ENCODE measurements around the gene KDM4C. TPM values are rescaled to one million over a fixed set of nuclear protein-coding genes. Genes with fewer than 3 reads are reported as not detected.
A peak's percentile ranks its signal among the peaks of the same experiment; 100 is the strongest.

KDM4C gene
- total and polyA plus RNA-seq, 2 donors (not counting 1 experiment from before 2014, with no cell fraction given) = 13.0 to 39.0 TPM

DNA sequence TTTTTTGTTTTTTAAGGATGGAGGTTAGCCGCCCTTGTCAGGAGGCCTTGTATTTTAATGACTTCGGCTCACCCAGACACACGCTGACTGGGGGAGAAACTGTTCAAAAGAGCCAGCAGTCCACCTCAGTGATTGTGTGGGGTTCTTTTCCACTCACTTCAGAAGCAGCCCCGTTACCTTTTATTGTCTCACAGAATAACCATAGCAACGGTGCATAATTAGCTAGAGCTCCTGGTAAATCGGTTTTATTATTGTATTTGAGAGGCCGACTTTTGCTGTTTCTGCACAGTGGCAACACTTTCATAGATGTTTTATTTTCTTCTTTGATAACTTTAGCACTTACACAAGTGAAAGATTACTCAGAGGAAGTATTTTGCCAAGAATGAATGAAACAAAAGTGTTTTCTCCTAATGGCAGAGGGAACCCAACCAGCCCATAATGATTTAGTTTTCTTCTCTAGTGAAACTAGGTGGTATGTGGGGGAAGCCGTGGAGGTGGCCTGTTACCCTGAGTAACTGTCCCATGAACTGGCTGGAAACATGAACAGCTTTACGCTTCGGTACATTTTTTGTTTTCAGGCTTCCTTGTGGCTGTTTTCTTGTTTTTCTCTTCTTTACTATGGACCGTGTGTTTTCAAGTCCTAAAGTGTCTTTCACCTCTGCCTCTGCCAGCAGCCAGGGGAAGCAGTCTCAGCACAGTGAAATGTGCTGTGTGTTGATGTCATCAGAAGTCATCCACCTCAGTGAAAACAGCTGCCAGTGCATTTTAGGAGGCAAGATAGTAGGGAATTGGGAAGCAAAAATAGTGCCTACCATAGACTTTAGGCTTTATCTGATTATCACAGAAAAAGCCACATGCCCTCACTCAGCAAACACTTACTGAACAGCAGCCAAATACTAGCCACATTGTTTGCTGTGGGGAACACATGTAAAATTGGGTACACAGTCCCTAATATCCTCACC lies 414.7 kb downstream of the KDM4C start:
- H3K9ac ChIP-seq (ENCODE audit: insufficient read depth, low read length) = no peak overlapping the region
- H3K79me2 ChIP-seq (ENCODE audit: control insufficient read depth, insufficient read depth, low read length) = no peaks in the 10 kb centered on the region

DNA sequence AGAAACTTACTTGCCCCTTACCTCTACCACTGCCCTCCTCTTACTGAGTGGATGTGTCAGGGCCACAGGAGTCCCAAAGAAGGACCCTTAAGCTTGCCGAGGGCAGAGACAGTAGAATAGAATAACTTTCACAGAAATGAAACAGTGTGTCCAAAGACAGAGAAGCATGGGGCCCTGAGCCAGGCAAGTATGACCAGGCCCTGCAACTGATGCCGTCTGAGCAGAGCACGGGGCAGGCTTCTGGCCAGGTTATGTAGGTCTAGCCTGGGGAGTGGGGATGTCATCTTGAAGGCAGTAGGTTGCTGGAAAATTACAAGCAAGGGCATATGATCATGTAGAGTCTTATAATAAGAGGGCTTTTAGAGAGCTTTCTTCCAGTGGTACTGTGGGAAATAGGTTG lies 415.4 kb downstream of the KDM4C start:
- no peak overlapping the region for H2AFZ ChIP-seq (ENCODE audit: low read length)
- no peak overlapping the region for H3K27ac ChIP-seq (ENCODE audit: insufficient read depth, low read length)
- H3K4me1 ChIP-seq (ENCODE audit: control insufficient read depth, extremely low read depth, insufficient read depth, low read length) = no peaks in the 10 kb centered on the region
- no peaks in the 10 kb centered on the region for H3K9me3 ChIP-seq (ENCODE audit: control insufficient read depth, insufficient read depth, low read depth, low read length)
- H3K79me2 ChIP-seq (ENCODE audit: control insufficient read depth, insufficient read depth, low read length) = no peaks in the 10 kb centered on the region
- no peaks in the 10 kb centered on the region for H4K20me1 ChIP-seq (ENCODE audit: control insufficient read depth, extremely low read depth, insufficient read depth, low read length)
- H3K9ac ChIP-seq (ENCODE audit: insufficient read depth, low read length) = no peak overlapping the region
- no peak overlapping the region for H3K4me2 ChIP-seq (ENCODE audit: extremely low read depth, insufficient read depth, low read length)
- no peaks in the 10 kb centered on the region for H3K27me3 ChIP-seq (ENCODE audit: control insufficient read depth, insufficient read depth, low read length)
- no peak for TF ChIP-seq EZH2 (IDR thresholded peaks at IDR 0.05; ENCODE audit: low read length, missing control alignments)
- TF ChIP-seq, protein P1, sequence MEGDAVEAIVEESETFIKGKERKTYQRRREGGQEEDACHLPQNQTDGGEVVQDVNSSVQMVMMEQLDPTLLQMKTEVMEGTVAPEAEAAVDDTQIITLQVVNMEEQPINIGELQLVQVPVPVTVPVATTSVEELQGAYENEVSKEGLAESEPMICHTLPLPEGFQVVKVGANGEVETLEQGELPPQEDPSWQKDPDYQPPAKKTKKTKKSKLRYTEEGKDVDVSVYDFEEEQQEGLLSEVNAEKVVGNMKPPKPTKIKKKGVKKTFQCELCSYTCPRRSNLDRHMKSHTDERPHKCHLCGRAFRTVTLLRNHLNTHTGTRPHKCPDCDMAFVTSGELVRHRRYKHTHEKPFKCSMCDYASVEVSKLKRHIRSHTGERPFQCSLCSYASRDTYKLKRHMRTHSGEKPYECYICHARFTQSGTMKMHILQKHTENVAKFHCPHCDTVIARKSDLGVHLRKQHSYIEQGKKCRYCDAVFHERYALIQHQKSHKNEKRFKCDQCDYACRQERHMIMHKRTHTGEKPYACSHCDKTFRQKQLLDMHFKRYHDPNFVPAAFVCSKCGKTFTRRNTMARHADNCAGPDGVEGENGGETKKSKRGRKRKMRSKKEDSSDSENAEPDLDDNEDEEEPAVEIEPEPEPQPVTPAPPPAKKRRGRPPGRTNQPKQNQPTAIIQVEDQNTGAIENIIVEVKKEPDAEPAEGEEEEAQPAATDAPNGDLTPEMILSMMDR (conservative IDR thresholded peaks at IDR 0.05 in 1 of 2, IDR thresholded peaks at IDR 0.05 in 1 of 2; ENCODE audit: low read depth in 1 of 2, low read length in 2 of 2) = no peak
- H3K4me3 ChIP-seq (replicated peaks in 1 of 4; ENCODE audit: control extremely low read depth in 1 of 4, insufficient read depth in 1 of 4, low read depth in 3 of 4, low read length in 4 of 4) = no peak overlapping the region
- no peak for DNase-seq (ENCODE audit: low read depth in 2 of 2)
- H3K36me3 ChIP-seq (ENCODE audit: control insufficient read depth, insufficient read depth, low read length) = no peaks in the 10 kb centered on the region

More for the DNA sequence above, 414.7 kb downstream of the KDM4C start:
- H3K4me1 ChIP-seq (ENCODE audit: control insufficient read depth, extremely low read depth, insufficient read depth, low read length) = no peaks in the 10 kb centered on the region
- no peaks in the 10 kb centered on the region for H3K36me3 ChIP-seq (ENCODE audit: control insufficient read depth, insufficient read depth, low read length)
- peak; percentile 16 to 55 for DNase-seq (ENCODE audit: low read depth in 2 of 2)
- no peaks in the 10 kb centered on the region for H3K27me3 ChIP-seq (ENCODE audit: control insufficient read depth, insufficient read depth, low read length)
- TF ChIP-seq, protein P1 (conservative IDR thresholded peaks at IDR 0.05 in 1 of 2, IDR thresholded peaks at IDR 0.05 in 1 of 2; ENCODE audit: low read depth in 1 of 2, low read length in 2 of 2) = no peak
- no peak for TF ChIP-seq EZH2 (IDR thresholded peaks at IDR 0.05; ENCODE audit: low read length, missing control alignments)
- H3K9me3 ChIP-seq (ENCODE audit: control insufficient read depth, insufficient read depth, low read depth, low read length) = no peaks in the 10 kb centered on the region
- no peak overlapping the region for H2AFZ ChIP-seq (ENCODE audit: low read length)
- no peak overlapping the region for H3K4me3 ChIP-seq (replicated peaks in 1 of 4; ENCODE audit: control extremely low read depth in 1 of 4, insufficient read depth in 1 of 4, low read depth in 3 of 4, low read length in 4 of 4)
- no peaks in the 10 kb centered on the region for H4K20me1 ChIP-seq (ENCODE audit: control insufficient read depth, extremely low read depth, insufficient read depth, low read length)
- H3K4me2 ChIP-seq (ENCODE audit: extremely low read depth, insufficient read depth, low read length) = no peak overlapping the region
- no peak overlapping the region for H3K27ac ChIP-seq (ENCODE audit: insufficient read depth, low read length)

DNA sequence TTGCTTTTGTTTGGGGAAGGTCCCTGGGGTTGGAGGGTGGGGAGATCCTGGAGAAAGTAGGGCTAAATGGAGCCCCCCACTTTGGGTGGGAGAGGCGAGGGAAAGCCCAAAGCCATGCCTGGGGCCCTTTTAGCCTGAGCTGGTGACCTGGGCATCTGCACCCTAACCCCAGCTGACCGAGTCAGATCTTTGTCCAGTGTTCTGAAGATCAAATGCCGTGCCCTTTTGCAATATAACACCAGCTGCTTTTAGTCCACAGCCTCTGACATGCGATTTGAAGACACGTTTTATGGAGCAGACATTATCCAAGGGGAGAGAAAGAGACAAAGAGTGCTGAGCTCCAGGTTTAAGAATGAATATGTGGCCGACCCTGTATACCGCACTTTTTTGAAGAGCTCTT lies 416.5 kb downstream of the KDM4C start:
- H3K4me2 ChIP-seq (ENCODE audit: extremely low read depth, insufficient read depth, low read length) = no peak overlapping the region
- DNase-seq (ENCODE audit: low read depth in 2 of 2) = no peak
- no peaks in the 10 kb centered on the region for H3K79me2 ChIP-seq (ENCODE audit: control insufficient read depth, insufficient read depth, low read length)
- no peaks in the 10 kb centered on the region for H3K9me3 ChIP-seq (ENCODE audit: control insufficient read depth, insufficient read depth, low read depth, low read length)
- H3K4me3 ChIP-seq (replicated peaks in 1 of 4; ENCODE audit: control extremely low read depth in 1 of 4, insufficient read depth in 1 of 4, low read depth in 3 of 4, low read length in 4 of 4) = no peak overlapping the region
- H3K36me3 ChIP-seq (ENCODE audit: control insufficient read depth, insufficient read depth, low read length) = no peaks in the 10 kb centered on the region
- no peaks in the 10 kb centered on the region for H3K4me1 ChIP-seq (ENCODE audit: control insufficient read depth, extremely low read depth, insufficient read depth, low read length)
- H4K20me1 ChIP-seq (ENCODE audit: control insufficient read depth, extremely low read depth, insufficient read depth, low read length) = no peaks in the 10 kb centered on the region
- H2AFZ ChIP-seq (ENCODE audit: low read length) = no peak overlapping the region
- H3K27ac ChIP-seq (ENCODE audit: insufficient read depth, low read length) = no peak overlapping the region
- H3K27me3 ChIP-seq (ENCODE audit: control insufficient read depth, insufficient read depth, low read length) = no peaks in the 10 kb centered on the region
- no peak overlapping the region for H3K9ac ChIP-seq (ENCODE audit: insufficient read depth, low read length)
- no peak for TF ChIP-seq EZH2 (IDR thresholded peaks at IDR 0.05; ENCODE audit: low read length, missing control alignments)
- TF ChIP-seq, protein P1 (conservative IDR thresholded peaks at IDR 0.05 in 1 of 2, IDR thresholded peaks at IDR 0.05 in 1 of 2; ENCODE audit: low read depth in 1 of 2, low read length in 2 of 2) = no peak
